Colonic mucosa (tissue), 4 donors: ENCODE results near the gene RPL31. TPM values are rescaled to one million over a fixed set of nuclear protein-coding genes. Genes with fewer than 3 reads are reported as not detected.

Experiments used
- DNase-seq: peaks from one replicate; pipeline ENCODE4 v3.0.0-alpha.2; 2020
- H3K27ac ChIP-seq: fragments of 200-600 bp; one replicate; pipeline ENCODE4 v1.8.0; 2021
- H3K27me3 ChIP-seq: fragments of 200-600 bp; one replicate; pipeline ENCODE4 v1.8.0; 2021
- H3K36me3 ChIP-seq: fragments of 200-600 bp; one replicate; pipeline ENCODE4 v1.8.0; 2021
- H3K4me1 ChIP-seq: fragments of 200-600 bp; one replicate; pipeline ENCODE4 v1.8.0; 2021; ENCODE audit warnings: mild to moderate bottlenecking
- H3K4me3 ChIP-seq: fragments of 200-600 bp; one replicate; pipeline ENCODE4 v1.8.0; 2021
- H3K9ac ChIP-seq, 2 donors: one replicate each; pipeline ENCODE4 v1.7.0; 2013; ENCODE audit warnings: control low read depth in 2 of 2, low read depth in 2 of 2, low read length in 2 of 2
- H3K9me3 ChIP-seq: fragments of 200-600 bp; one replicate; pipeline ENCODE4 v1.8.0; 2021
- intact Hi-C: fragments of 100-400 bp; cut with DNase I; formaldehyde crosslinking; loops from one replicate; pipeline ENCODE4 v1.14.1; 2022
- total RNA-seq, 2 donors: library from RNA; stranded (reverse); fragmentation: NEBNext Ultra II Directional in 1 of 2; extraction: Animal tissue kit (Norgen Biotek cat#: 25700) in 1 of 2; gene quantifications; one replicate each; pipeline ENCODE4 v1.2.1, GENCODE V29; 2021
- TF ChIP-seq, protein P1 (sequence below): fragments of 200-600 bp; IDR thresholded peaks from one replicate; pipeline ENCODE4 v1.8.0; 2022; ENCODE audit warnings: antibody characterized with exemption, mild to moderate bottlenecking
- donor health status: healthy.
- donor health status: DM: no; HTN: no; CAD: no.
- donor health status: DM: no; HTN: no; CAD: no.

RPL31 gene
- total RNA-seq, 2 donors from 2014 or later: 1,042 to 1,184 TPM

DNA sequence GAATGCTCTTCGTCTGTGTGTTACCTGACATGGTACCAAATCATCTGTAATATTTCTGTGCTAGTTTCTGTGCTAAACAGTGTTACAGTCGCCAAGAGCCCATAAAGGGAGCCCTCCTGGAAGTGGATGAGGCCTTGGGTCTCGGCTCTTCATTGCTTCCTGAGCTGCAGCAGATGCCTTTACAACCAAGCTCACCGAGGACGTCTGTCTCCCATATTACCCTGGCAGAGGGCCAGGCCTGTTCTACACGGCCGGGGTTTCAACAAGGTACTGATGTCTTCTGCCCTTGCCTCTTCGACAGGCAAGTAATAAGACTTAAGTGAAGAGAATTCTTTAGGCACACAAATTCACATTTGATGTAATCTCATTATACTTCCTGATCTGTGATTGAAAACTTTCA, 16.8 kb downstream of the RPL31 start:
- H3K9ac ChIP-seq: peak overlapping the region in 1 of 2 donors; percentile 12
- no peak overlapping the region for H3K27ac ChIP-seq
- intact Hi-C loops: no loop called here
- no peak overlapping the region for H3K4me3 ChIP-seq
- no peaks in the 10 kb centered on the region for H3K4me1 ChIP-seq
- TF ChIP-seq, protein P1, sequence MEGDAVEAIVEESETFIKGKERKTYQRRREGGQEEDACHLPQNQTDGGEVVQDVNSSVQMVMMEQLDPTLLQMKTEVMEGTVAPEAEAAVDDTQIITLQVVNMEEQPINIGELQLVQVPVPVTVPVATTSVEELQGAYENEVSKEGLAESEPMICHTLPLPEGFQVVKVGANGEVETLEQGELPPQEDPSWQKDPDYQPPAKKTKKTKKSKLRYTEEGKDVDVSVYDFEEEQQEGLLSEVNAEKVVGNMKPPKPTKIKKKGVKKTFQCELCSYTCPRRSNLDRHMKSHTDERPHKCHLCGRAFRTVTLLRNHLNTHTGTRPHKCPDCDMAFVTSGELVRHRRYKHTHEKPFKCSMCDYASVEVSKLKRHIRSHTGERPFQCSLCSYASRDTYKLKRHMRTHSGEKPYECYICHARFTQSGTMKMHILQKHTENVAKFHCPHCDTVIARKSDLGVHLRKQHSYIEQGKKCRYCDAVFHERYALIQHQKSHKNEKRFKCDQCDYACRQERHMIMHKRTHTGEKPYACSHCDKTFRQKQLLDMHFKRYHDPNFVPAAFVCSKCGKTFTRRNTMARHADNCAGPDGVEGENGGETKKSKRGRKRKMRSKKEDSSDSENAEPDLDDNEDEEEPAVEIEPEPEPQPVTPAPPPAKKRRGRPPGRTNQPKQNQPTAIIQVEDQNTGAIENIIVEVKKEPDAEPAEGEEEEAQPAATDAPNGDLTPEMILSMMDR: no peak
- no peak for DNase-seq
- H3K27me3 ChIP-seq: no peaks in the 10 kb centered on the region
- no peaks in the 10 kb centered on the region for H3K9me3 ChIP-seq
- H3K36me3 ChIP-seq: peaks cover 5% of the 10 kb centered on the region

DNA sequence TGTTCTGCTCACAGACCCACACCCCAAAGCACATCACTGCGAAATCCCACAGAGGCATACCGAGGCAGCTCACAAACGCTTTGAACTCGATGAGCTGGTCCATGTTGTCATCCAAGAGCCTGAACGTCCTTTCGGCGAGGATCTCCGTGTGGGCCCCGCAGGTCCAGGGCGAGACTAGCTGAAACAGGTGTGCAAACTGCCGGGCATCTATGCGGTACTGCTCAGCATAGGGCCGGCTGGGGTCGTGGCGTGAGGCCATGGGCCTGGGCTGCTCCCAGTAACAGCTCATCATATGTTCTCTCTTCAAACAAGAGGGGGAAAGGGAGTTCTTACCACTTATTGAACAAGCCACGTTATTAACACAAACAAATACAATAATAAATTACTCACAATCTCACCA, 20.1 kb downstream of the RPL31 start:
- H3K36me3 ChIP-seq: peaks cover 5% of the 10 kb centered on the region
- H3K4me3 ChIP-seq: no peak overlapping the region
- no peak overlapping the region for H3K27ac ChIP-seq
- peaks cover 3% of the 10 kb centered on the region for H3K4me1 ChIP-seq
- intact Hi-C loops: no loop called here
- H3K27me3 ChIP-seq: no peaks in the 10 kb centered on the region
- H3K9ac ChIP-seq: no peak overlapping the region
- TF ChIP-seq, protein P1: no peak
- DNase-seq: no peak
- H3K9me3 ChIP-seq: no peaks in the 10 kb centered on the region

DNA sequence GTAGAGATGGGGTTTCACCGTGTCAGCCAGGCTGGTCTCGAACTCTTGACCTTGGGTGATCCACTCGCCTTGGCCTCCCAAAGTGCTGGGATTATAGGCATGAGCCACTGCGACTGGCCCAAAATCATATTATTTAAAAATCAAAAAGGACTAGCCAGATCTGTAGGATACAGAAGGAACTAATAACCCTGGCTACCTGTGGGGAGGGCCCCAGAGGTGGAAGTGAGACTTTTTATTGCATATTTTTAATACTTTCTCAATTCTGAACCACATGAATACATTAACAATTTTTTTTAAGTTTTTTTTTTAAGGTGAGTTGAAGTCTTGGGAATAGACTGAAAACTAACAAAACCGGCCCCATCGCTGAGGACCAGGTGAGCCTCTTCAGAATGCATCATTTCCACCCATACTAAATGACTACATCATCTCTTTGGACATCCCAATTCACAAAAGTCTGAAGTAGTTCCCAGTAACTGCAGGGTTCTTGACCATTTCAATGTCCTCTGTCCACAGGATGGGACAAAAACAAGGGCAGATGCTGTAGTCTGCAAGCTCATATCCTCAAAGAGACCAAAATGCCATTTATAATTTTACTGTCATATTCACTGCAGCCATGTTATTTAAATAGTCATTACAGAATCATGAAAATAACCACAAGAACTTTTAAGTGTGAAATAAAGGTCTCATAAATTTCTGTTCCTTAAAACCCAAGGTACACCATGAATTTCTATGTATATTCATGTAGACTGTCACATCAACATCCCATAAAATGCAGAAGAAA, 21.4 kb downstream of the RPL31 start:
- Histone ChIP-seq H3K27ac (no peak overlapping the region), H3K9ac (no peak overlapping the region), H3K4me3 (no peak overlapping the region), H3K36me3 (peaks cover 5% of the 10 kb centered on the region), H3K4me1 (peaks cover 3% of the 10 kb centered on the region), H3K27me3 (no peaks in the 10 kb centered on the region), H3K9me3 (no peaks in the 10 kb centered on the region)
- DNase-seq: no peak
- TF ChIP-seq, protein P1: no peak
- intact Hi-C loops: no loop called here

DNA sequence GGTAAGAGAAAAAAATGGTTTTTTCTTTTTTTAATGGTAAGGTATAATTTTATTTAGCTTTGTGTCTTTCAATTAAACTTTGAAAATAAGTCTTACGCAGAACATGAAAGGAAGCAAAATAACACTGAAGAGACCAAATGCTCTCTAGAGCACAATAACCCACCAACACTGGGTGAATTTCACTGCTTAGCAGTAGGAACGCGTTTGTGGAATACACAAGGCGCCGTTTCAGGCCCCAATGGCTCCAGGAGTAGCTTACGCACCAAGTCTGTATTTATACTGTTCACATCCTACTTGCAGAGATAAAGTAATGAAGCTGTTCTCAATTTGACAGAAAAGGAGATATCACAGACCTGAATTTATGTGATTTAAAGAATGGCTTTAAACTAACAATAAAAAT, 23.5 kb downstream of the RPL31 start:
- H3K27ac ChIP-seq: peak overlapping the region; percentile 56
- TF ChIP-seq, protein P1: no peak
- peaks cover 2% of the 10 kb centered on the region for H3K36me3 ChIP-seq
- no peak overlapping the region for H3K4me3 ChIP-seq
- H3K27me3 ChIP-seq: no peaks in the 10 kb centered on the region
- intact Hi-C loops: no loop called here
- DNase-seq: no peak
- no peaks in the 10 kb centered on the region for H3K9me3 ChIP-seq
- peaks cover 3% of the 10 kb centered on the region for H3K4me1 ChIP-seq
- no peak overlapping the region for H3K9ac ChIP-seq

DNA sequence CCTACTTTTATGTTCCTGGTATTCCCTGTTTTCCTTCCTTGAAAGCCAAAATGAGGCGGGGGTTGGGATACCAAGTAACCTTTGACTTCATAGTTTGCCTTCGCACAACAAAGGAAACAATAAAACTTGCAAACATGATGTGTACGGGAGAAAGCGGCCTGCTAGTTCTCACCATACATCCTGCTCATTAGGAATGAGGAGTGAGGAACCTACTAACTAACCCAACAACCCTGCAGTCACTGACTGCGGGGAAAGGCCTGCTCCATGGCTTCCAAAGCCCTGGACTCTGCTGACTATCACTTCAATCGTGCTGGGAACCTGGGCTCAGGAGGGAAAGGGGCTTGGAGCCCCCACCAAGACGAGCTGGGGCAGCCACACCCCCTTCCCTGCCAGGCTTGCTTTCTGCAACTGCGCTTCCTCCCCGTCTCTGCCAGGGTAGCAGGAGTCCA, 24.2 kb downstream of the RPL31 start:
- DNase-seq: peak; percentile 74
- Histone ChIP-seq H3K9me3 (no peaks in the 10 kb centered on the region), H3K27me3 (no peaks in the 10 kb centered on the region), H3K36me3 (no peaks in the 10 kb centered on the region), H3K27ac (peak overlapping the region; percentile 56), H3K9ac (peak overlapping the region; percentile 33 to 62), H3K4me1 (peaks cover 3% of the 10 kb centered on the region), H3K4me3 (no peak overlapping the region)
- intact Hi-C loops: no loop called here
- TF ChIP-seq, protein P1: no peak
